ENCODE results near the gene ZNF746.
"Not testable (repeated sequence)": the region's sequence is repeated elsewhere in the genome, so short reads cannot be mapped to it uniquely, and the experiment has no call there.

- not testable (repeated sequence) for TF ChIP-seq CTCF (conservative IDR thresholded peaks at IDR 0.05); EZH2 (IDR thresholded peaks at IDR 0.05; ENCODE audit: low read depth)
Measured at GRCh38 chr7:149446026-149446425, 51.6 kb downstream of the ZNF746 start.
